Pancreas (tissue), 10 donors: Measurements from ENCODE around the gene GPR84. TPM values are rescaled to one million over a fixed set of nuclear protein-coding genes. Genes with fewer than 3 reads are reported as not detected.

Experiments
- ATAC-seq, 4 donors: fragments of 200-7000 bp; cut with Tn5 transposase; one replicate each; pipeline versions ENCODE4 v1.8.0 to v1.9.1; 2020; ENCODE audit warnings: mild to moderate bottlenecking in 4 of 4, moderate library complexity in 4 of 4
- DNase-seq, 6 donors: peaks; one replicate each; pipeline ENCODE4 v3.0.0-alpha.2; 2020
- FAIRE-seq: peaks from 2 replicates; lab custom pipeline; 2012; peaks lifted over from hg19 to GRCh38; lab: Jason Lieb, UNC
- H3K27ac ChIP-seq, 4 donors: fragments of 200-600 bp; sonication (generic); 1 replicate in 3 of 4; 2 replicates in 1 of 4; pipeline versions ENCODE4 v1.5.0 to v1.8.0; 2020
- H3K27me3 ChIP-seq, 4 donors: fragments of 200-600 bp; one replicate each; pipeline ENCODE4 v1.8.0; 2021
- H3K36me3 ChIP-seq, 3 donors: fragments of 200-600 bp; sonication (generic) in 1 of 3; one replicate each; pipeline versions ENCODE4 v1.5.0 to v1.8.0; 2020 to 2021
- H3K4me1 ChIP-seq, 3 donors: fragments of 200-600 bp; one replicate each; pipeline ENCODE4 v1.8.0; 2021
- H3K4me3 ChIP-seq, 4 donors: fragments of 200-600 bp; sonication (generic) in 2 of 4; one replicate each; pipeline versions ENCODE4 v1.5.0 to v1.8.0; 2020 to 2021
- H3K9me3 ChIP-seq, 4 donors: fragments of 200-600 bp; one replicate each; pipeline ENCODE4 v1.8.0; 2021
- WGBS, 2 donors: extraction: QIAGEN DNeasy Blood & Tissue Kit; methylation state at CpG; one replicate each; pipeline ENCODE4 v1.1.7; 2013; 5-methylcytosine and 5-hydroxymethylcytosine counted together
- intact Hi-C, 3 donors: fragments of 100-400 bp; cut with DNase I; formaldehyde crosslinking; loops; one replicate each; pipeline versions ENCODE4 v1.11.1 to v1.14.2; 2022
- polyA plus RNA-seq, 2 donors: library from polyadenylated mRNA; stranded (reverse); fragments of 200-250 nt; gene quantifications; one replicate each; pipeline ENCODE4 v1.2.3, GENCODE V29; 2013
- total RNA-seq, 6 donors: library from RNA; stranded (reverse); fragmentation: NEBNext Ultra II Directional in 4 of 6; extraction: Animal tissue kit (Norgen Biotek cat#: 25700) in 4 of 6; gene quantifications; one replicate each; pipeline versions ENCODE4 v1.2.1 to v1.2.4, GENCODE V29; 2021 to 2023
- TF ChIP-seq, protein P1 (sequence below), 4 donors: fragments of 200-600 bp; sonication (generic) in 3 of 4; IDR thresholded peaks; one replicate each; pipeline versions ENCODE4 v1.5.0 to v1.8.0; 2021; ENCODE audit warnings: antibody characterized with exemption in 4 of 4
- donor health status: healthy with polysubstance abuse.
- donor health status: DM: no; HTN: no; CAD: no; lungs with moderate emphysema.
- donor health status: DM: no; HTN: no; CAD: no.
- donor health status: control.
- donor health status: control.
- donor health status: Bipolar disorder and iron deficiency.
- donor health status: DM: yes; HTN: yes; CAD: no.
- donor health status: DM: no; HTN: no; CAD: no.
- donor health status: DM: no; HTN: no; CAD: no.
- donor health status: DM: yes; HTN: yes; CAD: no.

The GPR84 gene
- total and polyA plus RNA-seq, 8 donors = 0.09 to 0.87 (median 0.39) TPM; not detected in 2

DNA sequence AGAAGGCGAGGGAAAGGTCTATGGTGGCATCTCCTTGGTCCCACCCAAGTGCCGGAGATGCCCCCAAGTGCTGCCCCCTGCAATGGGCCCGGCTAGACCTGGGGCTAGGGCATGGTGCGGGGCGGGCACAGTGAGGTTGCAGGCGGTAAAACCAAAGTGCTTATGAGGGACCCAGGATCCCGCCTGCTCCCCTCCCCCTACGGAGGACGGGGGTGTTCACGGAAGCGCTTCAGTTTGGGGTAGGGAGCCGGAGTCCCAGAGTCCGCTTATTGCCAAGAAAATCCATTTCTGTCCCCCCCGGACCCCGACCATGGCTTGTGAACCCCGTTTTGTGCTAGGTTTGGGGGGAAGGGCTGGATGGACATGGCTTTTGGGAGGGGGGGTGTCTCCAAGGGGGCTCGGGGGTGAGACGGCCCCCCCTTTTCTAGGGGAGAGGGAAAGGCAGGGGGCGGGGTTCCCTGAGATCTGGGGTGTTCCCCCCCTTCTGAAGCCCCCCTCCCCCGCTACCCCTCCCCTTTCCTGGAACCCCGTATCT is 5.4 kb upstream of the GPR84 start:
- Histone ChIP-seq H3K27me3 (no peaks in the 10 kb centered on the region), H3K27ac (no peak overlapping the region), H3K4me3 (peak overlapping the region in 2 of 4 donors; percentile 19 to 42), H3K9me3 (no peaks in the 10 kb centered on the region), H3K36me3 (no peaks in the 10 kb centered on the region), H3K4me1 (peaks cover 0 to 3% (median 0%) of the 10 kb centered on the region in 3 donors)
- FAIRE-seq (no peak), DNase-seq (peak in 2 of 6 donors; percentile 40 to 75), ATAC-seq (peak in 2 of 4 donors; percentile 1 to 3)
- 36 to 39% methylated on average over 15 to 20 of the region's 21 CpGs for WGBS, 2 donors
- intact Hi-C loops = loop anchor here in 1 of 3 donors (10.0 kb wide), 1 partner anchor 115 kb away; no protein-coding TSS in a partner anchor
- TF ChIP-seq, protein P1, sequence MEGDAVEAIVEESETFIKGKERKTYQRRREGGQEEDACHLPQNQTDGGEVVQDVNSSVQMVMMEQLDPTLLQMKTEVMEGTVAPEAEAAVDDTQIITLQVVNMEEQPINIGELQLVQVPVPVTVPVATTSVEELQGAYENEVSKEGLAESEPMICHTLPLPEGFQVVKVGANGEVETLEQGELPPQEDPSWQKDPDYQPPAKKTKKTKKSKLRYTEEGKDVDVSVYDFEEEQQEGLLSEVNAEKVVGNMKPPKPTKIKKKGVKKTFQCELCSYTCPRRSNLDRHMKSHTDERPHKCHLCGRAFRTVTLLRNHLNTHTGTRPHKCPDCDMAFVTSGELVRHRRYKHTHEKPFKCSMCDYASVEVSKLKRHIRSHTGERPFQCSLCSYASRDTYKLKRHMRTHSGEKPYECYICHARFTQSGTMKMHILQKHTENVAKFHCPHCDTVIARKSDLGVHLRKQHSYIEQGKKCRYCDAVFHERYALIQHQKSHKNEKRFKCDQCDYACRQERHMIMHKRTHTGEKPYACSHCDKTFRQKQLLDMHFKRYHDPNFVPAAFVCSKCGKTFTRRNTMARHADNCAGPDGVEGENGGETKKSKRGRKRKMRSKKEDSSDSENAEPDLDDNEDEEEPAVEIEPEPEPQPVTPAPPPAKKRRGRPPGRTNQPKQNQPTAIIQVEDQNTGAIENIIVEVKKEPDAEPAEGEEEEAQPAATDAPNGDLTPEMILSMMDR (IDR thresholded peaks at IDR 0.05) = no peak

DNA sequence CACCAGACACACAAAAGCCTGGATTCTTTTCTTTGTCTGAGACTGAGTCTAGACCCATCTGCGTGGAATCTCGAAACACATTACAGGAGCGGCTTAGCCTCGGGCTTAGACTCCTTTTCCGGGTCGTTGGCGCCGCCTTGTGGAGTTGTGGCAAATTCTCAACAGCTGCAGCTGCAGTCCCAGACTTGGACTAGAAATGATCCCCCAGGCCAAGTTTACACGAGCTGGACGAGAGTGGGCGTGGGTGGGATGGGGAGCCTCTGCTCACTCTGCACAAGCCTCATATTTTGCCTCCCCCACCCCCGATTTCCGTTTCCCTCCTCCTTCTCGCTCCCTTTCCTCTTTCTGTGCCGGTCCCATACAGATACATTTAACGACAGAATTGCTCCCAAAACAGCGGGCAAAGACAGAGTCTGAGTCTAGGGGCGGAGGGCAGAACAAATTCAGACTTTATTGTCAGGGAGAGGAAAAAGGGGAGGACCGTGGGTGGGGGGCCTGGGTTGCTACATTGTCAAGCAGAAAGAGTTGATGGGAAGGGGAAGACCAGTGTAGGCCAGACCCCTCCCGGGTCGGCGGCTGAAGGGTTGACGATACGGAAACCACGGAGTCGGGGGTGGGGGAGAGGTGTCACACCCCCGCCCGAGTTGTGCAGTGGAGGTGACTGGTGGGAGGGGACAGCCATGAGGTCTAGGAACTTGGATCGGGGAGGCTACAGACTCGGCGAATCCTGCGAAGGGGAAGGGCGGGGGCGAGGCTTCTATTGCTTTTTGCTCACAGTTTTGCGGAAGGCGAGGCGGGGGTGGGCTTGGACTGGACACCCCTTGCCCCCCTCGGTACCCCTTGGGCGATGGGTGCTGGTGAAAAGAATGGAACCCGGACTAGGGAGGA is 4.7 kb upstream of the GPR84 start:
- Histone ChIP-seq H3K9me3 (no peaks in the 10 kb centered on the region), H3K27ac (no peak overlapping the region), H3K36me3 (no peaks in the 10 kb centered on the region), H3K4me1 (peaks cover 0 to 3% (median 0%) of the 10 kb centered on the region in 3 donors), H3K27me3 (no peaks in the 10 kb centered on the region), H3K4me3 (peak overlapping the region in 1 of 4 donors; percentile 21)
- 30 to 33% methylated on average over 40 of the region's 40 CpGs for WGBS, 2 donors
- ATAC-seq (peak; percentile 77 to 85 (median 84)), FAIRE-seq (no peak), DNase-seq (peak; percentile 82 to 96 (median 92))
- intact Hi-C loops = loop anchor here in 1 of 3 donors (10.0 kb wide), 1 partner anchor 114 kb away; no protein-coding TSS in a partner anchor
- TF ChIP-seq, protein P1 (IDR thresholded peaks at IDR 0.05) = peak; percentile 44 to 59 (median 55)

DNA sequence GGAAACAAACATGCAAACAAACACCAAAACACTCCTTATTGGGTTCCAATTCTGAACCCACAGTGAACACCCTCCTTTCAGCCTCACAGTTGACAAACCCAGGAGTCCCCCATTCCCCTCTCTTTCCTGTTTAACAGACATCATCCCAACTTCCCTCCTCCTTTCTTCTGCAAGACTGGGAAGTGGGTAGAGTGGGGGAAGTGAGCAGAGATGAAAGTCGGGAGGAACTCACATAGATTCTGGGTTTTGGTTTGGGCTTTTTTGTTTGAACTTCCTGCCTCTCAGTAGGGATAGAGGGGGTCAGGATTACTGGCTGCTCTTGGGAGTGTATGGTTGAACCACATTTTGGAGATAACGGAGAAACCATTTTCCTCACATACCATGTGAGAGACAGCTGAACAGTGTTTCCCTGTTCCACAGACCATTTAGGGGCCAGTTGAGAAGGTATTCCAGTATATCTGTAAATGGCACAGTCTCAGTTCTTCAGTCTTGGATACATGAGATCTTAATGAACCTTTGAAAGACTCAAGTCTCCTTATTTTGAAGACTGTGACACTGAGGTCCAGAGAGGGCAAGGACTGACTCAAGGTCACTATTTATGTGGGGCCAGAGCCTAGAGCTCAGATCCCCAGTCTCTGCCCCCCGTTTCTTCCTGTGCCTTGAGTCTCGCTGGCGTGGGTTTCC is 3.9 kb upstream of the GPR84 start:
- intact Hi-C loops = loop anchor here in 1 of 3 donors (10.0 kb wide), 1 partner anchor 113 kb away; no protein-coding TSS in a partner anchor
- 27 to 29% methylated on average over 5 of the region's 5 CpGs for WGBS, 2 donors
- Histone ChIP-seq H3K4me3 (peak overlapping the region in 1 of 4 donors; percentile 21), H3K27me3 (no peaks in the 10 kb centered on the region), H3K4me1 (peaks cover 0 to 3% (median 0%) of the 10 kb centered on the region in 3 donors), H3K9me3 (no peaks in the 10 kb centered on the region), H3K36me3 (no peaks in the 10 kb centered on the region), H3K27ac (no peak overlapping the region)
- FAIRE-seq (no peak), DNase-seq (no peak), ATAC-seq (peak in 2 of 4 donors; percentile 2 to 5)
- TF ChIP-seq, protein P1 (IDR thresholded peaks at IDR 0.05) = no peak

GRCh38 chr12:54363618-54364017 is 668 bp downstream of the GPR84 start:
- Histone ChIP-seq H3K9me3 (no peaks in the 10 kb centered on the region), H3K4me3 (no peak overlapping the region), H3K4me1 (peaks cover 0 to 3% (median 0%) of the 10 kb centered on the region in 3 donors), H3K36me3 (no peaks in the 10 kb centered on the region), H3K27me3 (no peaks in the 10 kb centered on the region), H3K27ac (peak overlapping the region in 1 of 4 donors; percentile 15)
- TF ChIP-seq, protein P1 (IDR thresholded peaks at IDR 0.05) = no peak
- FAIRE-seq (no peak), DNase-seq (no peak), ATAC-seq (no peak)
- WGBS, 2 donors = 71 to 76% methylated on average over 6 of the region's 6 CpGs
- intact Hi-C loops = loop anchor here in 2 of 3 donors (5.0 to 10.0 kb wide), 3 partner anchors 71 to 146 kb away; no protein-coding TSS in a partner anchor
